NCI-H345 treated with DMSO at 0.1 percent for 48 hours (cell line): Measurements from ENCODE around the gene RNF169.
"Not testable (repeated sequence)": the region's sequence is repeated elsewhere in the genome, so short reads cannot be mapped to it uniquely, and the experiment has no call there.

Experiments used
- DNase-seq: peaks from one replicate; lab custom pipeline; 2025; ENCODE audit not compliant: unreplicated experiment; lab: John Stamatoyannopoulos, UW

The RNF169 gene

DNA sequence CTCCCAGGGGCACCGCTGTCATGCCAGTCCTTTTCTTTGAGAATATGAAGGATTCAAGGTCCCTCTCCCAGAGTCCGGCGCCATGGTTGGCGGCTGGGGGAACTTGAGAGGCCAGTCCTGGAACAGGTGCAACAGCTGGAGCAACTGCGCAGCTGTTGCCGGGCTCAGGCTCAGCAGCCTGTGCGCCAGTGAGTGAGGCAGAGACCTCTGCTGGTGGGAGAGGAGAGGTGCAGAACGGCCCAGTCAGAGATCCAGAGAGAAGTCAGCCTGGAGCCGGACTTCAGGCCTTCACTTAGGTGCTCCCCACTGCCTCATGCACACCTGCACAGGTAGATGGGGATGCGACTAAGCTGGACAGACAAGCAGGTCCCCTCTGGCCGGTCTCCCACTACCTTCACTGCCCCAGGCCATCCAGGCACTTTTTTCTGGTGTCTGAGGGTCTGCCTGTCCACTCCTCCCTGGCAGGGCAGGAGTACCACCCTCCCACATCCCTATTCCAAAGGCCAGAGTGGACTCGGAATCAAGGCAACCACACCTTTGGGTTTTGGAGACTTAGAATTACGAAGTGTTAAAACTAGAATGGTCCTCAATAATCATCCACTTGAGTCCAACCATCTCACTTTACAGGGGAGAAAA is 22.0 kb upstream of the RNF169 start:
- peak; percentile 52 for DNase-seq

GRCh38 chr11:74729397-74729796 is 19.3 kb upstream of the RNF169 start:
- no peak for DNase-seq

GRCh38 chr11:74730571-74731260 is 17.9 kb upstream of the RNF169 start:
- DNase-seq: no peak

DNA sequence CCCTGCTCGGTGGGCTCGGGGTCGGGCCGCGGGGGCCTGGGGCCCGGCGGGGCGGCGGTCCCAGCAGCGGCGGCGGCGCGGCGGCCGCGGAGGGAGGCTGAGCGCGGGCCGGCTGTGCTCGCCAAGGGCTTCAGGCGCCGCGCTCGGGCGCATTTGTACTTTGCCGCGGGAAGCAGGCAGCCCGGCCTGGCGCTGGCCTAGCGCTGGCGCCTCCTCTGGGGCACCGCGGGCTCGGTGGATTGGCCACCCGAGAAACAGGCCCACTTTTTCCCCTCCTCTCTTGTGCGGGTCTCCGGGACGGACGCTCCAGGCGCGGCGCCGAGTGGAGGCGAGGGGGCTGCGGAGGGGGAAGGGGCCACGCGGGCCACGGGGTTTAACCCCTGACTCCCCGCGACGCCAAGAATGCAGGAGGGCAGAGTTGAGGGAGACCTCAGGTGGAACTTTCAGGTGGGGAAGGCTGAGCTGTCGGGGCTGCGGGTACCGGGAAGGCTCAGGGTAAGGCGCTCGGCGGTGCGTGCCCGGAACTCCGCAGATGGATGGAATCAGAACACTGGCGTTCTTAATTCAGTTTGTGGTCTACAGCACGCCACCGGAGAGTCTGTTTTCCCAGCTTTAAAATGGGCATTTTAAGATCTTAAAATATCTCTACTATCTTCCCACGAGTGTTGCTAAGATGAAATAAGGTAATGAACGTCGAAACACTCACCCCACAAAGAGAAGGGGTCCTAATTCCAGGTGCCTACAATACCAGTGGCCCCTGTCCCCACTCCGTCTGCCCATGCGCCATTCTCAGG is 17.2 kb upstream of the RNF169 start, which contains the start of gene CHRDL2:
TSS of gene CHRDL2 (minus strand) at position 126 of the 794 bp plus-strand sequence. CDS start 538 bp downstream, outside the sequence.
- DNase-seq: no peak

DNA sequence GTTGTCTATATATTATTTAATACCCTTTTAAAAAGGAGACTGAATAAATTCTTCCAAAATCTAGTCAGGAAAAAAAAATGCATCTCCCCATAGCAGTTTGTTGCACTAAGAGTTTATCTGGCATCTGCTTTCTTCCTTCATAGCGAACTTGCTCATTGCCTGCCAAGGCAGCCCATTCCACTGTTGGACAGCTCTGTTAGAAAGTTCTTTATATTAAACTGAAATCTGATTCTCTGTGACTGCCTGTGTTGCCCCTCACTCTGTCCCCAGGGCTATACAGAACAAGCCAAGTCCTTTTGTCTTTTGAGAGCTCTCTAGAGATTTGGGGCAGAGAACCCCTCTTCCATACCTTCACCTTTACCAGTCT is 14.1 kb upstream of the RNF169 start:
- DNase-seq: no peak

- no peak for DNase-seq
These were observed 13.2 kb upstream of the RNF169 start for GRCh38 chr11:74735365-74735928.

DNA sequence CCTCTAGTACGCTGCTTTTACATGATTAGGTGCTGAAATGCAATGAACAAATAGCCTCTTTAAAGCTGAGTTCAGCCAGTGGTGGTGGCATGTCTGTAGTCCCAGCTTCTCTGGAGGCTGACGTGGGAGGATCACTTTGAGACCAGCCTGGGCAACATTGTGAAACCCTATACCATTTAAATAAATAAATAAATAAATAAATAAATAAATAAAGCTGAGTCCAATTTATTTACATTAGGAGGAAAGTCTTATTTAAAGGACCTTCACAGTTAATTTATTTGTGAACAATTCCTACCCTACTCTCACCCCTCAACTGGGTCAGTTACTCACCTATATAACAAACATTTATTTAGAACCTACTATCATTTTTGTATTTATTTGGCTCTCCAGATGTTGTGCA is 12.6 kb upstream of the RNF169 start:
- no peak for DNase-seq

DNA sequence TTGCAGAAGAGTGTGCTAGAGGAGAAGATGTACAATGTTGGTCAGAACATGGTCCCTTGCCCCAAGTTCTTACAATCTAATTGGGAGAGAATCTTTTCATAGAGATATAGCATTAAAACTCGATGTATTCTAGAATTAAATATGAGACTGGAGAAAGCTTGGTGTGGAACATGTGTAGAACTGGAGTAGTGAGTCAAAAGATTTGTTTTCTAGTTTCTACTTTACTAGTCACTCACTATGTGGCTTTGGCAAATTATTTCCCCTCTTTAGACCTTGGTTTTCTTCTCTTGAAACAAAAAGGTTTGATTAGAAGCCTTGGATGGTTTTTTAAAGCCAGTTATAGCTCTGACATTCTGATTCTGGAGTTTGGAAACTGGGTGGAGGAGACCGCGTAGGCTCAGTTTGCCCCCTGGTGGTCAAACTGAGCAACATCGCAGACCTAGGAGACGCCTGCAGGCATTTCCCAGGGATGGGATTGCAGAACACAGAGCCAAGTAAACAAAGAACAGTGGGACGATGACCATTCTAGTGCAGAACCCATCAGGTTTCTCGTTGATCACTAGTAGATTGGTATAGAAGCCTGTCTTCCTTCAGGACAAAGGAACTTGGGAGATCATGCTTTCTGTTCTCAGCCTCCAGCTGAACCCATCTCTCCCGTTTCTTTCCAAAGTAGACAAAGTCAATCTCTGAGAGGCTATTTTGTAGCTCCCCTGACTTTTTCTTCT is 8.9 kb upstream of the RNF169 start:
- no peak for DNase-seq

- DNase-seq: no peak
These were observed 6.6 kb upstream of the RNF169 start for GRCh38 chr11:74742070-74742469.

GRCh38 chr11:74743640-74744039 is 5.0 kb upstream of the RNF169 start:
- DNase-seq: no peak

DNA sequence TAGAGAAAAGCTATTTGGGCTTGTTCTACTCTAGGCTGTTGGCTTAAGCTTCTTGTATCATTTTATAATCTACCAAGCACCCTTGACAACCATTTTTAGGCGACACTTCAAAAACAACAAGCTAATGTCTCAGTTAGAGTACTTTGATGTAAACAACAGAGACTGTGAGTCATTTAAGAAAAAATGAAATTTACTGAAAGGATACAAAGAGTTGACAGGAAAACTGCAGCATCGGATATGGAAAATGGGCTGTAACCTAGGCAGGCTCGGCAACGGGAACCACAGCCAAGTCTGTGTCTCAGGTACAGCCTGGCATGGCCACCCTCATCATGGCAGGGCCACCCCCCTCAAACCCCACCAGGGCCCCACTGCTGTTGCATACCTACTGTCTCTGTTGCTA is 4.4 kb upstream of the RNF169 start:
- DNase-seq: no peak

DNA sequence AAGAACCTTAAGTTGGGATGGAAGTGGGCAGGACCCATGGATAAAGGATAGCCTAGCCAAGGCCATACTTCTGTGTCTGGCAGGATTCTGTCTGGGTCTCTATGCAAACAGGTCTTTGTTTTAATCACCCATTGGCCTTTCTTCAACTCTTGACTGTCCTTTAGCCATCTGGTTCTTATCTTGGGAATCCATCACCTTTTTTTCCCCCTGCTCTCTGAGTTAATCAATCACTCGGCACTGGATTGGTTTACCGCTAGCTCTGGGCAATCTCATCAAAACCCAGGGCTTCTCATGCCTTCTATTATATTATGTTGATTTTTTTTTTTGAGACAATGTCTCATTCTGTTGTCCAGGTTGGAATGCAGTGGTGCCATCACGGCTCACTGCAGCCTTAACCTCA is 1.8 kb upstream of the RNF169 start:
- no peak for DNase-seq

DNA sequence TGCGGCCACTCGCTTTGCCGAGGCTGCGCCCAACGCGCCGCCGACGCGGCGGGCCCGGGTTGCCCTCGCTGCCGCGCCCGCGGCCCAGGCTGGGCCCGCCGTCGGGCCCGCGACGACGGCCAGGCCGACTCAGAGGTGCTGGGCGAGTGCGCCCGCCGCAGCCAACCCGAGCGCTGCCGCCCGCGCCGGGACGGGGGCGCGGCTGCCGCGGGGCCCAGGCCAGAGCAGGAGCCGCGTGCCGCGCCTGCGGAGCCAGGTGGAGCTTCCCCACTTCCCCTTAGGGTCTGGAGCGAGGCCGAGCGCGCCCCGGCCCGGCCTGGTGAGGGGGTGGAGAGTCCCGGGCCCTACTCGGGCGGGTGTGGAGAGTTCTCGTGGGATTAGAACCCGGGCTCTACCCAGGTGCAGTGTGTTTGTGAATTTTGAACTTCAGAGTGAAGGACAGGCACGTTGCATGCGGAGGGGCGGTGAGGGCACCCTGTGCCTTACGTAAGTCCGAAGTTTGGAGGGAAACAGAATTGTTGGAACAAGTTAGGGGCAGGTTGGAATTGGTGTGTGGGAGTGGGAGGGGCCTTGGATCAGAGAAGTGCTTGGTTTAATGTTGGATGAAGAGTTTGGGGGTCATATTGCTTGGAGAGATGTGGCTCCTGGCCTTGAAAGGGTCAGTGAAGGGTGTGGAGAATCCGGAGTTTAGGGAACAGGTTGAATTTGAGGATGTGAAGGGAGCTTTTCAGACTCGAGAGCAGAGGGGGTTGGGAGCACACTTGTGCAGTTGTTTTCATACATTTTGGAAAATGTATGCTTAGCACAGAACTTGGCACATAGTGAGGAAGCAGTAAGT is 697 bp downstream of the RNF169 start:
- no peak for DNase-seq

- no peak for DNase-seq
These were observed 1.3 kb downstream of the RNF169 start for GRCh38 chr11:74749965-74750296.

DNA sequence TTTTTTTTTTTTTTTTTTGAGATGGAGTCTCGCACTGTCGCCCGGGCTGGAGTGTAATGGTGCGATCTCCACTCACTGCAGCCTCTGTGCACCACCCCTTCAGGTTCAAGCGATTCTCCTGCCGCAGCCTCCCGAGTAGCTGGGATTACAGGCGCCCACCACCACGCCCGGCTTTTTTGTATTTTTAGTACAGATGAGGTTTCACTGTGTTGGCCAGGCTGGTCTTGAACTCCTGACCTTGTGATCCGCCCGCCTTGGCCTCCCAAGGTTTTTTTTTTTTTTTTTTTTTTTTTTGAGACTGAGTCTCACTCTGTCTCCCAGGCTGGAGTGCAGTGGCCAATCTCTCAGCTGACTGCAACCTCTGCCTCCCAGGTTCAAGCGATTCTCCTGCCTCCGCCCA is 1.9 kb downstream of the RNF169 start:
- DNase-seq: not testable (repeated sequence)

- DNase-seq: no peak
These were observed 2.7 kb downstream of the RNF169 start for GRCh38 chr11:74751303-74751702.

DNA sequence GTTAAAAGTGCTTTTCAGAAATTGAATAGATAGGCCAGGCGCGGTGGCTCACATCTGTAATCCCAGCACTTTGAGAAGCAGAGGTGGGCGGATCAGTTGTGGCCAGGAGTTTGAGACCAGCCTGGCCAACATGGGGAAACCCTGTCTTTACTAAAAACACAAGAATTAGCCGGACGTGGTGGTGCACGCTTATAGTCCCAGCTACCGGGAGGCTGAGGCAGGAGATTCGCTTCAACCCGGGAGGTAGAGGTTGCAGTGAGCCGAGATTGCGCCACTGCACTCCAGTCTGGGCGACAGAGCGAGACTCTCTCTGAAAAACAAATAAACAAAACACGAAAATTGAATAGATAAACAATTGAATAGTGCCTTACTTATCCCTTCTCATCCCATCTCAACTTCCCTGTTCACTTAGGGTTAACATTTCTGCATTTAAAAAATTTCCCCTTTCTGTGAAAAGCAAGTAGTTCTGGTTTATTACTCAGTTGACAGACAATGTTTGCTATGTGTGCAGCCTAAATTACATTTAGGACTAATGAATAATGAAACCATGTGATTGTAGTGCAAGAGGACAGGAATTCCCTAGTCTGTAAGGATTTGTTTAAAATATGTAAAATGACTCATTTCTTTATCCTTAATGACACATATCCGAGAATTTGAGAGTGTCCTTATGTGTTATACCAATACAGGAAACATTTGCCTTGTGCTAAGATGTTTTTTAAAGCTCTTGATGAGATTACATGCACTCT is 6.0 kb downstream of the RNF169 start:
- no peak for DNase-seq

DNA sequence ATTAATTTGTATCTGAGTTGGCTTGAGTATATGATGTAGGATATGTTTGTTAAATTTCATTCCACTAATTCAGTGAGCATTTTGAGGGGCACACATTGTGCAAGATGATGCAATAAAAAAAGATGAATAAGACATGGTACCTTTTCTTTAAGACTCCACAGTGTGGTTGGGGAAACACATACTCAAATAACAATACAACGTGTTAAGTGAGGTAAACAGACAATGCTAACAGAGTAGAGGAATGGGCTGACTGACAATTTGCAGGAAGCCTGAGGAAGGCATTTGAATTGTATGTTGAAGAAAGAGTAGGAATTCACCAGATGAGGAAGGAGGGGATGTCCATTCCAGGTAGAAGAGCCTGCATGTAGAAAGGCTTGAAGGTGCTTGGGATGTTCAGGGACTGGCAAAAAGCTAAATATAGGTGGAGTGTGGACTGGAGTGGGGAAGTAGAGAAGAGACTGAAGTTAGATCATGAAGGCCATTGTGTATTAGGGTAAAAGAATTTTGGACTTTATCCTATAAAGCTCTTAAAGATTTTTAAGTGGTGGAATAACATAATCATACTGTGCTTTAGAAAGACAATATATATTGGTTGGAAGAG is 6.8 kb downstream of the RNF169 start:
- no peak for DNase-seq

- DNase-seq: no peak
These were observed 7.9 kb downstream of the RNF169 start for GRCh38 chr11:74756571-74756970.
